AG09309 (cell line): Measurements from ENCODE around the gene CSGALNACT2.
"Not testable (repeated sequence)": the region's sequence is repeated elsewhere in the genome, so short reads cannot be mapped to it uniquely, and the experiment has no call there.

ENCODE experiments used
- DNase-seq: peaks from one replicate; pipeline ENCODE4 v3.0.0-alpha.2; 2010; ENCODE audit warnings: low read depth
- H3K4me3 ChIP-seq: 2 replicates; pipeline ENCODE4 v1.5.1; 2011; ENCODE audit warnings: mild to moderate bottlenecking, low read depth, low read length, moderate library complexity; ENCODE audit not compliant: control insufficient read depth
- TF ChIP-seq, protein P1 (sequence below): IDR thresholded peaks from 2 replicates; pipeline ENCODE4 v1.5.1; 2011; ENCODE audit warnings: mild to moderate bottlenecking, low read depth, low read length, inconsistent platforms; ENCODE audit not compliant: insufficient read depth, control insufficient read depth; ENCODE audit errors: missing control alignments

Gene CSGALNACT2

DNA sequence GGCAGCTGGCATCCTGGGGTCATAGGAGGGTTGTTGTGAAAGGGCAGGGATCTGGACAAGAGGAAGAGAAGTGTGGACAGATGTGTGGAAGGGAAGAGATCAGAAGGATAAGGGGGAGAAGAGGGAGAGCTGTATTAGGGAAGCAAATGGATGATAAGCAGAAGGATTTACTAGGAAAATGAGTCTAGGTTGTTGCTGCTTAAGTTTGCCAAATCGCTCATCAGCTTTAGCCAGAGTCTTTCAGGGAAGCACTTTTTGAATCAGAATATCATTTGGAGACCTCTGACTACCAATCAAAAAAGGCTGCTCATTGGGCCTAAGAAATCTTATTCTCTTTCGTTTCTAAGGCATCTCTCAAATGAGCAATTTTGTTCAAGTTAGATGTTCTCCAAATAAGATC lies 2.6 kb upstream of the CSGALNACT2 start:
- DNase-seq: no peak
- TF ChIP-seq, protein P1, sequence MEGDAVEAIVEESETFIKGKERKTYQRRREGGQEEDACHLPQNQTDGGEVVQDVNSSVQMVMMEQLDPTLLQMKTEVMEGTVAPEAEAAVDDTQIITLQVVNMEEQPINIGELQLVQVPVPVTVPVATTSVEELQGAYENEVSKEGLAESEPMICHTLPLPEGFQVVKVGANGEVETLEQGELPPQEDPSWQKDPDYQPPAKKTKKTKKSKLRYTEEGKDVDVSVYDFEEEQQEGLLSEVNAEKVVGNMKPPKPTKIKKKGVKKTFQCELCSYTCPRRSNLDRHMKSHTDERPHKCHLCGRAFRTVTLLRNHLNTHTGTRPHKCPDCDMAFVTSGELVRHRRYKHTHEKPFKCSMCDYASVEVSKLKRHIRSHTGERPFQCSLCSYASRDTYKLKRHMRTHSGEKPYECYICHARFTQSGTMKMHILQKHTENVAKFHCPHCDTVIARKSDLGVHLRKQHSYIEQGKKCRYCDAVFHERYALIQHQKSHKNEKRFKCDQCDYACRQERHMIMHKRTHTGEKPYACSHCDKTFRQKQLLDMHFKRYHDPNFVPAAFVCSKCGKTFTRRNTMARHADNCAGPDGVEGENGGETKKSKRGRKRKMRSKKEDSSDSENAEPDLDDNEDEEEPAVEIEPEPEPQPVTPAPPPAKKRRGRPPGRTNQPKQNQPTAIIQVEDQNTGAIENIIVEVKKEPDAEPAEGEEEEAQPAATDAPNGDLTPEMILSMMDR: no peak
- no peak overlapping the region for H3K4me3 ChIP-seq

DNA sequence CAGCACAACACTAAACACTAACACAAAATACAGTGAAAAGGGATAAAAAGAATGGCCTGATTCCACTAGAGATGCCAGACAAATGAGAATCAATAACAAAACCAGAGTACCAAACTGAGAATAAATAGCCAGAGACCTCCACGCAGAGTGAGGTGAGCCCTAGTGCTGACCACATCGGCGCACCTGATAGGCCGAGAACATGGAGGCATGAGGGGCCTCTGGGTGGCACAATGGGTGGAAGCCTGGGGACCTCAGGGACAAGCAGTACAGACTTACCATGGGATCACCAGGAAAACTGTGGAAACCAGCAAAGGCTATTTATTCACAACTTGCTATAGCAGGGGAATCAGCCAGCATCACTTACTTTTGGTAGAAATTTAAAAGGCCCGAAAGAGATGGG lies 1.8 kb upstream of the CSGALNACT2 start:
- TF ChIP-seq, protein P1: no peak
- no peak overlapping the region for H3K4me3 ChIP-seq
- no peak for DNase-seq

DNA sequence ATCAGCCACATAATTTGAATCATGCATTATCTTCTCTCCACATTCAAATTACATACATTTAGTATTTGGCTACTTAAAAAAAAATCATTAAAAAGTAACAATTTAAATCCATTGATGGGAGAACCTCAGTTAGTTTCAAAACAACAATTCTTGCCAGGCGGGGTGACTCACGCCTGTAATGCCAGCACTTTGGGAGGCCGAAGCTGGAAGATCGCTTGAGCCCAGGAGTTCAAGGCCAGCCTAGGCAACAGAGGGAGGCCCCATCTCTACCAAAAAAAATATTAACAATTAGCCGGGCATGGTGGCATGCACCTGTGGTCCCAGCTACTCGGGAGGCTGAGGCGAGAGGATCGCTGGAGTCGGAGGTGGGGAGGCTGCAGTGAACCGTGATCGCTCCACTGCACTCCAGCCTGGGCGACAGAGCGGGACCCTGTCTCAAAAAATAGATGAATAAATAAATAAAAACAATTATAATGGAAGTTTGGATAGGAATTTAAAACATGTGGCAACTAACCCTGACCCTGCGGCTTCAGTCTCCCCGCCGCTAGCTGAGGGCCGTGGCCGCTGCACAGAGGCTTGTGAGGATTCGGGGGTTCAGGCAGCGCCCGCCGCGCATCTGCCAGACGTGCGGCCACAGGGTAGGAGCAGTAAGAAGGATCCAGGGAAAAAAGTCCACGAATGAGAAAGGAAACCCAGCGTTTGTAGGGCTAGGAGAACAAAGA lies 1.1 kb upstream of the CSGALNACT2 start:
- DNase-seq: no peak
- TF ChIP-seq, protein P1: no peak
- H3K4me3 ChIP-seq: peak overlapping the region; percentile 78

DNA sequence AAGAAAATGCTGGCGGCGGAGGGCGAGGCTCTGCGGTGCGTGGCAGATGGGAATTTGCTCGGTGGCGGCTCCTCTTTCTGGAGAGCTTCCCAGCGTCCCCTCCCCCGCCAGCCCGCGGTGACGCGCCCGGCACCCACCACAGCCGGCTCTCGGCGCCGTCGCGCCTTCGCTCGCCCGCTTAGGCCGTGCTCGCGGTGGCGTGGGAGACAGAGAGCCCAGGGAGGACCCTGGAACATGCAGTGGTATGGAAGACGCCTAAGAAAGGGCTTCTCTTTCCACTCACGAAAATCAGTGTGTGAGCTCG lies 576 bp upstream of the CSGALNACT2 start:
- no peak for DNase-seq
- H3K4me3 ChIP-seq: peak overlapping the region; percentile 78
- TF ChIP-seq, protein P1: no peak

DNA sequence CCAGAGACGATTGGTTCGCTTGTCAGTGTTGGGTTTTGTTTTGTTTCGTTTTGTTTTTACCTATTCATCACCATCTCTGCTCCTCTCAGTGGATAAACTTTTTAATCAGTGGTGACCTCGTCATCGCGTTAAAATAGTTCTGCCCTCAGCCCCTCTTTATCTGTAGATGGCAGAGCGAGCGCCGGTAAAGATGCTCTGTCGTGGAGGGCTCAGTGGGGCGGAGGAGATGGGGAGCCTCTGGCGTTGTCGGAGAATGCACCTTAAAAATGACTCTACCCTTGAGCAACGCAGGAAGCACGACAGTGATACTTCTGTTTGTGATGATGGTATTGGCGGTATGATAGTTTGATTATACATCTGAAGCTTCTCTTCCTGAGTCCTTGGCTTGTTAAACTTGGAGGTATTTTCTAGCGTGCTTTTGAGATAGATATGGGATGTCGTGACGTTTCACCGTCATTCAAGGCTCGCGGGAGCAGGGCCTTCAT lies 554 bp downstream of the CSGALNACT2 start:
- TF ChIP-seq, protein P1: no peak
- H3K4me3 ChIP-seq: peak overlapping the region; percentile 78
- DNase-seq: no peak

DNA sequence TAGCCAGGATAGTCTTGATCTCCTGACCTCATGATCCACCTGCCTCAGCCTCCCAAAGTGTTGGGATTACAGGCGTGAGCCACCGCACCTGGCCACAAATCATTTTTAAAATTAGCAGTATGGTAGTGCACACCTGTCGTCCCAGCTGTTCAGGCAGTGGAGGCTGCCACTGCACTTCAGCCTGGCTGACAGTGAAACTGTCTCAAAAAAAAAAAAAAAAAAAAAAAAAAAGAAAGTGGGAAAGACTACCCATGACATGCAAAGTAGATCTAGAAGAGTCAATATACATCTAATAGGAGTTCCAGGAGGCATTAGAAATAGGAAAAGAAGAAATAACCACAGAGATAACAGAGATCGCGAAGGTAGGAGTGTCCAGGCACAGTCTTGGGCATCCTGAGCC lies 3.2 kb downstream of the CSGALNACT2 start:
- no peak overlapping the region for H3K4me3 ChIP-seq
- TF ChIP-seq, protein P1: no peak
- no peak for DNase-seq

DNA sequence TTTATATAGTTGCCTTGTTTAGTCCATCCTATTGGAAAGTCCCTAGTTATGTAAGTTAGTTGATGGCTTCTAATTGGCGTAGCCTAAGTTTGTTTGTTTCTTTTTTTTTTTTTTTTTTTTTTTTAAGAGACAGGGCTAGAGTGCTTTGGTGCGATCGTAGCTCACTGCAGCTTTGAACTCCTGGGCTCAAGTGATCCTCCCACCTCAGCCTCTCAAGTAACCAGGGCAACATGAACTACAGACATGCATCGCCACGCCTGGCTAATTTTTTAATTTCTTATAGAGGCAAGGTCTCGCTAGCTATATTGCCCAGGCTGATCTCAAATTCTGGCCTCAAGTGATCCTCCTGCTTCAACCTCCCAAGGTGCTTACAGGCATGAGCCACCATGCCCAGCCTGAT lies 7.1 kb downstream of the CSGALNACT2 start:
- TF ChIP-seq, protein P1: no peak
- DNase-seq: no peak
- H3K4me3 ChIP-seq: no peak overlapping the region

DNA sequence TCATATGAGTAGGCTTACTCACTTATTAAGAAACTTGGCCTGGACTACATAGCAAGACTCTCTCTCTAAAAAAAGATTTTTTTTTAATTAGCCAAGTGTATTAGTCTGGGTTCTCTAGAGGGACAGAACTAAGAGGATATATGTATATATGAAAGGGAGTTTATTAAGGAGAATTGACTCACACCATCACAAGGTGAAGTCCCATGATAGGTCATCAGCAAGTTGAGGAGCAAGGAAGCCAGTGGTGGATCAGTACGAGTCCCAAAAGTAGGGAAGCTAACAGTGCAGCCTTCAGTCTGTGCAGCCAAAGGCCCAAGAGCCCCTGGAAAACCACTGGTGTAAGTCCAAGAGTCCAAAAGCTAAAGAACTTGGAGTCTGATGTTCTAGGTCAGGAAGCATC lies 7.7 kb downstream of the CSGALNACT2 start:
- DNase-seq: not testable (repeated sequence)

More for the DNA sequence above, 7.7 kb downstream of the CSGALNACT2 start:
- not testable (repeated sequence) for H3K4me3 ChIP-seq
